RWPE2 (cell line): ENCODE data around the gene ZBTB11.
"Not testable (repeated sequence)": the region's sequence is repeated elsewhere in the genome, so short reads cannot be mapped to it uniquely, and the experiment has no call there.

Source experiments
- ATAC-seq: fragments of 200-7000 bp; cut with Tn5 transposase; 3 replicates; pipeline ENCODE4 v1.9.1; 2021; ENCODE audit warnings: low read depth
- DNase-seq: peaks from one replicate; pipeline ENCODE4 v3.0.0-alpha.2; 2020; ENCODE audit warnings: low spot score
- H3K27ac ChIP-seq: fragments of 450-650 bp; 2 replicates; pipeline ENCODE4 v1.5.1; 2017; ENCODE audit warnings: mild to moderate bottlenecking; ENCODE audit not compliant: poor library complexity, severe bottlenecking
- H3K27me3 ChIP-seq: fragments of 250-450 bp; sonication (Bioruptor Pico); 2 replicates; pipeline ENCODE4 v1.5.1; 2021; ENCODE audit warnings: mild to moderate bottlenecking, moderate library complexity; ENCODE audit not compliant: insufficient read depth, poor library complexity, severe bottlenecking
- H3K36me3 ChIP-seq: fragments of 250-450 bp; sonication (Bioruptor Pico); 2 replicates; pipeline ENCODE4 v1.5.1; 2020; ENCODE audit warnings: low read depth, mild to moderate bottlenecking, moderate library complexity
- H3K4me1 ChIP-seq: fragments of 250-450 bp; sonication (Bioruptor Pico); 2 replicates; pipeline ENCODE4 v1.5.1; 2021; ENCODE audit warnings: mild to moderate bottlenecking, moderate library complexity; ENCODE audit not compliant: insufficient read depth, poor library complexity, severe bottlenecking
- H3K4me3 ChIP-seq: fragments of 250-450 bp; sonication (Bioruptor Pico); 2 replicates; pipeline ENCODE4 v1.5.1; 2021; ENCODE audit warnings: mild to moderate bottlenecking, moderate library complexity; ENCODE audit not compliant: severe bottlenecking
- H3K9me3 ChIP-seq: fragments of 250-450 bp; sonication (Bioruptor Pico); 2 replicates; pipeline ENCODE4 v1.5.1; 2021; ENCODE audit warnings: mild to moderate bottlenecking, moderate library complexity; ENCODE audit not compliant: severe bottlenecking
- TF ChIP-seq, protein P1 (sequence below): fragments of 450-650 bp; IDR thresholded peaks from one replicate; pipeline ENCODE4 v1.5.1; 2017; ENCODE audit warnings: mild to moderate bottlenecking, moderate library complexity; ENCODE audit not compliant: poor library complexity, severe bottlenecking

The ZBTB11 gene

DNA sequence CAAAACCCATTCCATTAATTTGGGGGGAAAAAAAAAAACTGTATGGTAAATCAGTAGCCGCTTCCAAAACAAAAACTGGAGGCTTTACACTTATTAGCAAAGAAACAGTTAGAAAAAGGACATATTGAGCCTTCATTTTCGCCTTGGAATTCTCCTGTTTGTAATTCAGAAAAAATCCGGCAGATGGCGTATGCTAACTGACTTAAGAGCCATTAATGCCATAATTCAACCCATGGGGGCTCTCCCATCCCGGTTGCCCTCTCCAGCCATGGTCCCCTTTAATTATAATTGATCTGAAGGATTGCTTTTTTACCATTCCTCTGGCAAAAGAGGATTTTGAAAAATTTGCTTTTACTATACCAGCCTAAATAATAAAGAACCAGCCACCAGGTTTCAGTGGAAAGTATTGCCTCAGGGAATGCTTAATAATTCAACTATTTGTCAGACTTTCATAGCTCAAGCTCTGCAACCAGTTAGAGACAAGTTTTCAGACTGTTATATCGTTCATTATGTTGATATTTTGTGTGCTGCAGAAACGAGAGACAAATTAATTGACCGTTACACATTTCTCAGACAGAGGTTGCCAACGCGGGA, 18.9 kb upstream of the ZBTB11 start:
- no peak for DNase-seq
- no peaks in the 10 kb centered on the region for H3K4me1 ChIP-seq
- TF ChIP-seq, protein P1, sequence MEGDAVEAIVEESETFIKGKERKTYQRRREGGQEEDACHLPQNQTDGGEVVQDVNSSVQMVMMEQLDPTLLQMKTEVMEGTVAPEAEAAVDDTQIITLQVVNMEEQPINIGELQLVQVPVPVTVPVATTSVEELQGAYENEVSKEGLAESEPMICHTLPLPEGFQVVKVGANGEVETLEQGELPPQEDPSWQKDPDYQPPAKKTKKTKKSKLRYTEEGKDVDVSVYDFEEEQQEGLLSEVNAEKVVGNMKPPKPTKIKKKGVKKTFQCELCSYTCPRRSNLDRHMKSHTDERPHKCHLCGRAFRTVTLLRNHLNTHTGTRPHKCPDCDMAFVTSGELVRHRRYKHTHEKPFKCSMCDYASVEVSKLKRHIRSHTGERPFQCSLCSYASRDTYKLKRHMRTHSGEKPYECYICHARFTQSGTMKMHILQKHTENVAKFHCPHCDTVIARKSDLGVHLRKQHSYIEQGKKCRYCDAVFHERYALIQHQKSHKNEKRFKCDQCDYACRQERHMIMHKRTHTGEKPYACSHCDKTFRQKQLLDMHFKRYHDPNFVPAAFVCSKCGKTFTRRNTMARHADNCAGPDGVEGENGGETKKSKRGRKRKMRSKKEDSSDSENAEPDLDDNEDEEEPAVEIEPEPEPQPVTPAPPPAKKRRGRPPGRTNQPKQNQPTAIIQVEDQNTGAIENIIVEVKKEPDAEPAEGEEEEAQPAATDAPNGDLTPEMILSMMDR, result peak; percentile 83
- H3K36me3 ChIP-seq, result no peaks in the 10 kb centered on the region
- H3K27me3 ChIP-seq, result no peaks in the 10 kb centered on the region
- H3K4me3 ChIP-seq, result no peak overlapping the region
- ATAC-seq, result no peak
- H3K27ac ChIP-seq, result no peak overlapping the region
- no peaks in the 10 kb centered on the region for H3K9me3 ChIP-seq

DNA sequence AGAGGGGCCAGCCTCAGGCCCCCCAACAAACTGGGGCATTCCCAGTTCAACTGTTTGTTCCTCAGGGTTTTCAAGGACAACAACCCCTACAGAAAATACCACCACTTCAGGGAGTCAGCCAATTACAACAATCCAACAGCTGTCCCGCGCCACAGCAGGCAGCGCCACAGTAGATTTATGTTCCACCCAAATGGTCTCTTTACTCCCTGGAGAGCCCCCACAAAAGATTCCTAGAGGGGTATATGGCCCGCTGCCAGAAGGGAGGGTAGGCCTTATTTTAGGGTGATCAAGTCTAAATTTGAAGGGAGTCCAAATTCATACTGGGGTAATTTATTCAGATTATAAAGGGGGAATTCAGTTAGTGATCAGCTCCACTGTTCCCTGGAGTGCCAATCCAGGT, 17.9 kb upstream of the ZBTB11 start:
- H3K9me3 ChIP-seq, ATAC-seq, H3K27ac ChIP-seq, H3K4me3 ChIP-seq, H3K4me1 ChIP-seq, H3K27me3 ChIP-seq, DNase-seq, H3K36me3 ChIP-seq: not testable (repeated sequence)

DNA sequence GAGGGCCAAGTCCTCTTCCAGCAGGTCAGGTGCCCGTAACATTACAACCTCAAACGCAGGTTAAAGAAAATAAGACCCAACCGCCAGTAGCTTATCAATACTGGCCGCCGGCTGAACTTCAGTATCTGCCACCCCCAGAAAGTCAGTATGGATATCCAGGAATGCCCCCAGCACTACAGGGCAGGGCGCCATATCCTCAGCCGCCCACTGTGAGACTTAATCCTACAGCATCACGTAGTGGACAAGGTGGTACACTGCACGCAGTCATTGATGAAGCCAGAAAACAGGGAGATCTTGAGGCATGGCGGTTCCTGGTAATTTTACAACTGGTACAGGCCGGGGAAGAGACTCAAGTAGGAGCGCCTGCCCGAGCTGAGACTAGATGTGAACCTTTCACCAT, 16.6 kb upstream of the ZBTB11 start:
- peak; percentile 78; the same call in 2 of the 3 replicates for ATAC-seq
- H3K9me3 ChIP-seq, result not testable (repeated sequence)

DNA sequence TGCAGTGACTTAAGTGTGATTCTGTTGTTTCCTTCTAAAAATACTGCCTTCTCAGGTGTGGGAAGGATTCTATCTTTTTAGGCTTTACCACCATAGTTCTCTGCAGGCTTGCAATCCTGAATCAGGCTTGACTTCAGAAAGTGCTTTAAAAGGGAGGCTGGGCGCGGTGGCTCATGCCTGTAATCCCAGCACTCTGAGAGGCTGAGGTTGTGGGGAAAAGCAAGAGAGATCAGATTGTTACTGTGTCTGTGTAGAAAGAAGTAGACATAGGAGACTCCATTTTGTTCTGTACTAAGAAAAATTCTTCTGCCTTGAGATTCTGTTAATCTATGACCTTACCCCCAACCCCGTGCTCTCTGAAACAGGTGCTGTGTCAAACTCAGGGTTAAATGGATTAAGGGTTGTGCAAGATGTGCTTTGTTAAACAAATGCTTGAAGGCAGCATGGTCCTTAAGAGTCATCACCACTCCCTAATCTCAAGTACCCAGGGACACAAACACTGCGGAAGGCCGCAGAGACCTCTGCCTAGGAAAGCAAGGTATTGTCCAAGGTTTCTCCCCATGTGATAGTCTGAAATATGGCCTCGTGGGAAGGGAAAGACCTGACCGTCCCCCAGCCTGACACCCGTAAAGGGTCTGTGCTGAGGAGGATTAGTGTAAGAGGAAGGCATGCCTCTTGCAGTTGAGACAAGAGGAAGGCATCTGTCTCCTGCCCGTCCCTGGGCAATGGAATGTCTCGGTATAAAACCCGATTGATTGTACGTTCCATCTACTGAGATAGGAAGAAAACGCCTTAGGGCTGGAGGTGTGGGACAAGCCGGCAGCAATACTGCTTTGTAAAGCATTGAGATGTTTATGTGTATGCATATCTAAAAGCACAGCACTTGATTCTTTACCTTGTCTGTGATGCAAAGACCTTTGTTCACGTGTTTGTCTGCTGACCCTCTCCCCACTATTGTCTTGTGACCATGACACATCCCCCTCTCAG, 15.0 kb upstream of the ZBTB11 start:
- H3K36me3 ChIP-seq, DNase-seq, H3K4me3 ChIP-seq, ATAC-seq, H3K27me3 ChIP-seq, H3K4me1 ChIP-seq, H3K27ac ChIP-seq, H3K9me3 ChIP-seq: not testable (repeated sequence)

More for the DNA sequence above, 16.6 kb upstream of the ZBTB11 start:
- not testable (repeated sequence) for H3K27ac ChIP-seq, H3K4me3 ChIP-seq, H3K27me3 ChIP-seq, H3K4me1 ChIP-seq, DNase-seq, H3K36me3 ChIP-seq
- TF ChIP-seq, protein P1, result peak; percentile 60

DNA sequence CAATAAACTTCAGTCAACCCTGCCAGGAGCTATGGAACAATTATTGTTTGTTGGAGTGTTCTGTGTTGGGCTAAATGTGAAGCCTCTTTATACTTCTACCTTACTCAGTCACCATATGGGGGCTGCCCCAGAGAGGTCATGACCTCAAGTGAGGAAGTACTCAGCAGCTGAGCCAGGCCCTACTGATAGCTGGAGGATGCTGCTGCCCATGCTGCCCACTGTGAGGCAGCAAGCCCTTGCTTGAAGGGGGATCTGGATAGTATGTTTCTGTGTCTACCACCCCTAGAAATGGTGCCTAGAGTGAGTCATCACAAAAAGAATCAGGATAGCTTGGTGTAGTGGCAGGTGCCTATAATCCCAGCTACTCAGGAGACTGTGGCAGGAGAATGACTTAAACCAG, 14.0 kb upstream of the ZBTB11 start:
- H3K27me3 ChIP-seq, result no peaks in the 10 kb centered on the region
- peaks cover 5% of the 10 kb centered on the region for H3K4me1 ChIP-seq
- TF ChIP-seq, protein P1, result no peak
- H3K36me3 ChIP-seq, result peaks cover 4% of the 10 kb centered on the region
- H3K27ac ChIP-seq, result no peak overlapping the region
- no peaks in the 10 kb centered on the region for H3K9me3 ChIP-seq
- no peak for ATAC-seq
- H3K4me3 ChIP-seq, result no peak overlapping the region
- DNase-seq, result no peak
